IPS-18c (cell line): Measurements from ENCODE around the gene GTF2IRD1.
"Not testable (repeated sequence)": the region's sequence is repeated elsewhere in the genome, so short reads cannot be mapped to it uniquely, and the experiment has no call there.

Experiments
- H3K4me3 ChIP-seq: 2 replicates; pipeline ENCODE4 v1.7.0; 2013; ENCODE audit warnings: low read depth, mild to moderate bottlenecking, low read length, moderate library complexity; ENCODE audit not compliant: insufficient read depth
- H3K9me3 ChIP-seq: one replicate; pipeline ENCODE4 v1.6.1; 2013; ENCODE audit warnings: mild to moderate bottlenecking, low read length, moderate library complexity; ENCODE audit not compliant: control insufficient read depth, insufficient read depth

The GTF2IRD1 gene

DNA sequence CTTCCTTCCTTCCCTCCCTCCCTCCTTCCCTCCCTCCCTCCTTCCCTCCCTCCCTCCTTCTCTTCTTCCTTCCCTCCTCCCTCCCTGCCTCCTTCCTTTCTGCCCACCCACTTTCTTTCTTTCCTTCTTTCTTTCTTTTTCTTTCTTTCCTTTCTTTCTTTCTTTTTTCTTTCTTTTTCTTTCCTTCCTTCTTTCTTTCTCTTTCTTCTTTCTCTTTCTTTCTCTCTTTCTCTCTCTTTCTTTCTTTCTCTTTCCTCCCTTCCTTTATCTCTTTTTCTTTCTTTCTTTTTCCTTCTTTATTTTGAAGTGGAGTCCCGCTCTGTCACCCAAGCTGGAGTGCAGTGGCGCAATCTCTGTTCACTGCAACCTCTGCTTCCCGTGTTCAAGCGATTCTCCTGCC, 33.7 kb upstream of the GTF2IRD1 start:
- Histone ChIP-seq H3K4me3 (no peak overlapping the region), H3K9me3 (no peaks in the 10 kb centered on the region)

DNA sequence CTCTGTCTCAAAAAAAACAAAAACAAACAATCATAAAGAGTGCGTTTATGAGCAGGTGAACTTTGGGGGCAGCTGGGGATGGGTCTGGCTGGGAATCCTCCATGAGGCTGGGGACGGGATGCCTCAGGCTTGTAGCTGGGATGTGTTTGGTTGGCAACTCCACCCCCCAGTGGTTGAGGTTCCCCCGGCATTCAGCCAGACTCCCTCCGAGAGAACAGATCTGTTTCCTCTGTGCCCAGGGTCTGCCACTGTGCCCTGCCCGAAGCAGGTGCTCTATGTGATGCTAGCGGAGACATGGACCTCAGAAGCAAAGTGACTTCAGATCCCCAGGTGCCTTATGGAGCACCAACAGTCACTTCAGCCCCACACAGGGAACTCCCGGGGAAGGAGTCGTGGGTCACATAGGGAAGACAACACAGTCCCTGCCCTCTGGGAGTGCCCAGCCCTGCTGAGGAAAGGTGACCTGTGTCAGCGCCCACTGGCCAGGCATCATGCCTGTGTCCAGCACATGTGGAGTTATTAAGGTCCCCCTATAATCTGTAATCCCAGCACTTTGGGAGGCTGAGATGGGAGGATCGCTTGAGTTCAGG, 29.3 kb upstream of the GTF2IRD1 start:
- Histone ChIP-seq H3K4me3 (no peak overlapping the region), H3K9me3 (no peaks in the 10 kb centered on the region)

DNA sequence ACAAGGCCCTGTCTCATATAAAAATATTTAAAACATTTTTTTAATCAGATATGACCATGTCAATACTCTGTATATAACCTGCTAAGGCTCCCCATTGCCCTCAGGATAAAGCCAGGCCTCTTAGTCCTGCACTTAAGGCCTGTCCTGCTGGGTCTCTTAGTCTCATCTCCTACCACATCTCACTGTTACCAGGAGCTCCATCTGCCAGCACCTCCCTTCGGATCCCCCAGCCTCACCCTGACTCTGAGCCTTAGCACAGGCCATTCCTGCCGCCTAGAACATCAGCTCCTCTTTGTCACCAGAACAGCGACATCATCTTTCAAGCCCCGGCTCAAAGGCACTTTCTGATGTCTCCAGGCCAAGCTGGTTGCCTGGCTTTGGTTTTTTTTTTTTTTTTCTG, 25.7 kb upstream of the GTF2IRD1 start:
- Histone ChIP-seq H3K9me3 (no peaks in the 10 kb centered on the region), H3K4me3 (no peak overlapping the region)

DNA sequence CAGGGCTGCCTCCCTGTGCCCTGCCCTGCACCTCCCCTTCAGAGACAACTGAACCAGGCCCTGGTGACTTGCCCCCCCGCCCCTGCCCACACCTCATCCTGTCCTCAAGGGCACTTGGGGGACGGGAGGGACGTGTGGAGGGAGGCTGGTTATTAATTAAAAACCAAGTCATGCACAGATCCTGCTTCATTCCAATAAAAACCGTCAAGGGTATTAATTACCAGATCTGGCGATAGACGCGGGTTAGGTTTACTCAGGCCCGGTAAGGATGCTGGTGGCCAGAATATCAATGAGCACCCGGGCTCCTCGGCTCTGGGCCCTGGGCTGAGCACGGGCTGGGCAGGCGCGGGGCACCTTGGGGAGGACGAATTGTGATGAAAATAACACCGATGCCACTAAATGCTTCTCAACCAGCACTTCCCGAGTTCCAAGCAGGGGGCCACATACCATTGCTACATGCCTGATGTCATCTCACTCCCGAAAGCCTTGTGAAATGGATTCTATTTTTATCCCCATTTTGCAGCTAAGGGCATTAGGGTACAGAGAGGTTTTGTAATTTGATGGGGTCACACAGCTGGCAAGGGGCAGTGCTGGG, 24.5 kb upstream of the GTF2IRD1 start:
- Histone ChIP-seq H3K9me3 (no peaks in the 10 kb centered on the region), H3K4me3 (peak overlapping the region; percentile 3; the same call in 1 of the 2 replicates)

DNA sequence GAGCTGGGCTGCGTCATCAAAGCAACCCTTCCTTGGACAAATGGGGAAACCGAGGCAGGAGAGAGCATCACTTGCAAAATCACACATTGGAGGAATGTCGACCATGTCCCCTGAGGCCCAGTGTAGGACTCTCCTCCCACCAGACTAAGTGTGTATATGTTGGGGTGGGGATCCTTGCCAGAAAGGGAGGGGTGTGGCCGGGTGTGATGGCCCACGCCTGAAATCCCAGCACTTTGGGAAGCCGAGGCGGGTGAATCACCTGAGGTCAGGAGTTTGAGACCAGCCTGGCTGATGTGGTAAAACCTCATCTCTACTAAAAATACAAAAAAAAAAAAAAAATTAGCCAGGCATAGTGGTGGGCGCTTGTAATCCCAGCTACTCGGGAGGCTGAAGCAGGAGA, 23.3 kb upstream of the GTF2IRD1 start:
- not testable (repeated sequence) for H3K9me3 ChIP-seq

DNA sequence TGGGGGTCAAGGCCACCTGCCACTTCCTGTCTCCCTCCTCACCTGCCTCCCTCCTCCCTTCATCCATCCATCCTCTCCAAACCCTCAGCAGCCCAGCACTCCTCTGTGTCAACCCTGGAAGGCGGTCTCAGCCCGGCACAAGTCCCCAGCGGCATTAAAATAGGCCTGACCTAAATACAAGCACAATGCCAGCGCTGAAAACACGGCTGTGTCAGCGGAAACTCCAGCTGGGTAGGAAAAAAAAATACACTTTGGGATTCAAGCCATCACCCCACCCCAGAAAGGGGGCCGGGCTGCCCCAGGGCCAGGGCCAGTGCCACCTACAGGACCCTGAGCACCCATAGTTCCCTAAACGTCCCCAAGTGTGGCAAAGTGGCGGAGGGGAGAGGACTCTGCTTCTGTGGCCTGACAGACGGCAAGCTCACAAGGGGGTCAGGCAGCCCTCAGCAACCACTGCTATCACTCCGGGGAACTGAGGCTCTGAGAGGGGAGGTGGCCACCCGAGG, 22.7 kb upstream of the GTF2IRD1 start:
- Histone ChIP-seq H3K4me3 (no peak overlapping the region), H3K9me3 (no peaks in the 10 kb centered on the region)

More for the DNA sequence above, 23.3 kb upstream of the GTF2IRD1 start:
- H3K4me3 ChIP-seq, result not testable (repeated sequence)

DNA sequence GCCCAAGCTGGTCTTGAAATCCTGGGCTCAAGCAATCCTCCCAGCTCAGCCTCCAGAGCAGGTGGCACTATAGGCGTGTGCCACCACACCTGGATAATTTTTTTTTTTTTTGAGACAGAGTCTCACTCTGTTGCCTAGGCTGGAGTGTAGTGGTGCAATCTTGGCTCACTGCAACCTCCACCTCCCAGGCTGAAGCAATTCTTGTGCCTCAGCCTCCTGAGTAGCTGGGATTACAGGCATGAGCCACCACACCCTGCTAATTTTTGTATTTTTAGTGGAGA, 16.5 kb upstream of the GTF2IRD1 start:
- H3K4me3 ChIP-seq, H3K9me3 ChIP-seq: not testable (repeated sequence)

DNA sequence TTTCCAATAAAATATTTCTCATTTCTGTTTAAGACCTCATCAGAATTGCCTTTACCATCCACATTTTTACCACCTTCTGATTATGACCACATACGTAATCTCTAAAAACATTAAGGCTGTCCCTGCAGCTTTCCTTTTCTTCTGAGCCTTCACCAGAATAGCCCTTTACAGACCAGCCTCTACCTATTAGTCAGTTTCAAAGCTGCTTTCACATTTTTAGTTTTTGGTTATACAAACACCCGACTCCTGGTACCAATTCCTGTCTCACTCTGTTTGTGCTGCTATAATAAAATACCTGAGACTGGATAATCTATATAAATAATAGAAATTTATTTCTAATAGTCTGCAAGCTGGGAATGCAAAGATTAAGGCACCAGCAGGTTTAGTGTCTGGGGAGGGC, 15.4 kb upstream of the GTF2IRD1 start:
- H3K4me3 ChIP-seq, result no peak overlapping the region
- H3K9me3 ChIP-seq, result peaks cover 2% of the 10 kb centered on the region

DNA sequence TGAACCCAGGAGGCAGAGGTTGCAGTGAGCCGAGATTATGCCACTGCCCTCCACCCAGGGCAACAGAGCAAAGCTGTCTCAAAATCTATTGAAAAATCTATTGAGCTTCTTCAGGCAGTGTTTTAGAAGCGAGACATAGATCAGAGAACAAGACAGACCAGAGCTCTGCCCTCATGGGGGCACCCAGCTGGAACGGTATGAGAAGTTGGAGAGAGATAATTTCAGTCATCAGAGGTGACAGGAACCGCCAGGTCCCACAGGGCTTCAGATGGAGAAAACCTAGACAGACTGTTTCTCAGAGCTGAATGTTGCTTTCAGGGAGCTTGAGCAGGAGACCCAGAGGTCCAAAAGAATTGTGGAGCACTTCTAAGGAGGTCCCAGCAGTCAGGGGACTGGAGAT, 14.2 kb upstream of the GTF2IRD1 start:
- H3K4me3 ChIP-seq, result no peak overlapping the region
- peaks cover 2% of the 10 kb centered on the region for H3K9me3 ChIP-seq

DNA sequence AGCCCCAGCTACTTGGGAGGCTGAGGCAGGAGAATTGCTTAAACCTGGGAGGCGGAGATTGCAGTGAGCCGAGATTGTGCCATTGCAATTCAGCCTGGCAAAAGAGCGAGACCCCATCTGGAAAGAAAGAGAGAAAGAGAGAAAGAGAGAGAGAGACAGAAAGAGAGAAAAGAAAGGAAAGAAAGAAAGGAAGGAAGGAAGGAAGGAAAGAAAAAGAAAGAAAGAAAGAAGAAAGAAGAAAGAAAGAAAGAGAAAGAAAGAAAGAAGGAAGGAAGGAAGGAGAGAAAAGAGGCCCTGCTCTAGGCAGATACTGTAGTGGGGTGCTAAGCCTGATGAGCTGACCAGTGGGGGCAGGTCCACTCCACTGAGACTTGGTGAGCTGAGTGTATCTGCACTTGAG, 13.6 kb upstream of the GTF2IRD1 start:
- not testable (repeated sequence) for H3K4me3 ChIP-seq, H3K9me3 ChIP-seq

DNA sequence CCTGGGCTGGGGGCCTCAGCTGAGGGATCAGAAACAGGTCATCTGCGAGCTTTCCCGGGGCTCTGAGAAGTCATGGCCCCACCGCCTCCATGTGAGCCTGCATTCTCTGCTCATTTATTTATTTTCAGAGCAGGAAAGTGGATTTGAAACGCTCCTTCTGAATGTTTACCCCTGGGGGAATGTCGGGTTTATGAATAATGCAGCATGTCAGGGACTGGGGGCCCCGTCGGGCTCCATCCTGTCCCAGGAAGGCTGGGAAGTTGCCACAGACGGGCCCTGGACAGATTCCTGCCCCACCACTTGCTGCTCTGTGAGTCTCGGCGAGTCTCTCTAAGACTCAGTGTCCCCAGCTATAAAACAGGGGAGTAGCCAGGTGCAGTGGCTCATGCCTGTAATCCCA, 11.9 kb upstream of the GTF2IRD1 start:
- Histone ChIP-seq H3K9me3 (peaks cover 2% of the 10 kb centered on the region), H3K4me3 (no peak overlapping the region)

DNA sequence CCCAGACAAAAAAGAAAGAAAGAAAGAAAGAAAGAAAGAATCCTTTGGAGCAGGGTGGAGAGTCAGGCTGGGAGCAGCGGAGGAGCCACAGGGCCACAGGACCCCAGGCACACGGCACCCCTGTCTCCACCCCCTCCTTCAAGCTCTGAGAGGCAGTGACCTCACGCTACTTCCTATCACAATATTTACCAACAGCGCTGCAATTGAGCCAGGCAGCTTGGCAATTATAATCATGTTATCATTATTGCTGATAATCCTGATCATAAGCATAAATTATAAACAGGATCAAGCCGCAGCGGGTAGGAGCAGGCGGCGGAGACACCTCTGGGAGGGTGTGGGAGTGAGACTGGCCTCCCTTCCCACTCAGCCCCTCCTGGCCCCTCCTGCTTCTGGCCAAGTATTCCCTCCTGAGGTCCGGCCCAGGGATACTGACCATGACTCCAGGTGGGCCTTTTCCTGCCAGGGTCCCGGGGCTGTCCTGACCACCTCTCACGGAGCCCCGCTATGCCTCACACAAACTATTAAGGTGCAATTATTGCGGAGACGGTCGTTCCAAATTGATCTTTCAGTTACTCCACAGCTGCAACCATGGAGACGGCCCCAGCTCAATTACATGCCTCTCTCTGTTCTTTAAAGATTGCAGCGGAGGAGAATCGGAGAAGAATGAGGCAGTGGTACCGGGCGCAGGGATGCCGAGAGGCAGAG, 10.0 kb upstream of the GTF2IRD1 start:
- H3K9me3 ChIP-seq, result no peaks in the 10 kb centered on the region
- H3K4me3 ChIP-seq, result no peak overlapping the region

DNA sequence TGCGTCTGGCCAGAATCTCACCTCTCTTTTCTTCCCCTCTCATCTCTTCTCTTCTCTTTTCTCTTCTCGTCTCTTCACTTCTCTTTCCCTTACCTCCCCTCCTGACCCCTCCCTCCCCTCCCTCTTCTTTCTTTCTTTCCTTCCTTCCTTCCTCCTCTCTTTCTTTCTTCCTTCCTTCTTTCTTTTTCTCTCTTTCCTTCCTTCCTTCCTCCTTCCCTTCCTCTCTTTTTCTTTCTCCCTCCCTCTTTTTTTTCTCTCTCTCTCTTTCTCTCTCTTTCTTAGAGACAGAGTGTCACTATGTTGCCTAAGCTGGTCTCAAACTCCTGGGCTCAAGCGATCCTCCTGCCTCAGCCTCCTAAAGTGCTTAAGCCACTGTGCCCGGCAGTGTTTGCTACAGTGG, 4.6 kb upstream of the GTF2IRD1 start:
- Histone ChIP-seq H3K9me3 (no peaks in the 10 kb centered on the region), H3K4me3 (no peak overlapping the region)

DNA sequence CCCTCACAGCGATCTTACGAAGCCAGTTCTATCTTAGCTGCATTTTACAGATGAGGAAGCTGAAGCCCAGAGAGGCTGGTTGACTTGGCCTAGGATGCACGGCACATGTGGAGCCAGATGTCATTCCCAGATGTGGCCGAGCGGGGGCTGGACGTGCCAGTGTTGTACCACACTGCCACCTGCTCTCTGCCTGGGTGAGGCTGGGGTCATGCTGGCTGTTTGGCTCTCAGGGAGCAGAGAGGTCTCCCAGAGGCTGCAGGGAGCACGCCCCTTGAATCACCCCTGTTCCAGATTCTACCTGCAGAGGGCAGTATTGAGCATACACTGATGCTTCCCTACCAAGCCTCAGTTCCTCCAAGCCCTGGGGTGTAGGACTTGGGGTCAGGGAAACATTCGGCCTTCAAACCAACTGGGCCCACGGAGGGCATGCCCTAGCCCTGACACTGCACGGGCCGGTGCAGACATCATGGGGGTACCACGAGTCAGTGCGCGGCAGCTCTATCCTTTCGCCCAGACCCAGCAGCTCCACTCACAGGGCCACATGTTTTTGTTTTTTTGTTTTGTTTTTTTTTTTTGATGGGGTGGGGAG, 3.8 kb upstream of the GTF2IRD1 start:
- Histone ChIP-seq H3K9me3 (no peaks in the 10 kb centered on the region), H3K4me3 (no peak overlapping the region)

DNA sequence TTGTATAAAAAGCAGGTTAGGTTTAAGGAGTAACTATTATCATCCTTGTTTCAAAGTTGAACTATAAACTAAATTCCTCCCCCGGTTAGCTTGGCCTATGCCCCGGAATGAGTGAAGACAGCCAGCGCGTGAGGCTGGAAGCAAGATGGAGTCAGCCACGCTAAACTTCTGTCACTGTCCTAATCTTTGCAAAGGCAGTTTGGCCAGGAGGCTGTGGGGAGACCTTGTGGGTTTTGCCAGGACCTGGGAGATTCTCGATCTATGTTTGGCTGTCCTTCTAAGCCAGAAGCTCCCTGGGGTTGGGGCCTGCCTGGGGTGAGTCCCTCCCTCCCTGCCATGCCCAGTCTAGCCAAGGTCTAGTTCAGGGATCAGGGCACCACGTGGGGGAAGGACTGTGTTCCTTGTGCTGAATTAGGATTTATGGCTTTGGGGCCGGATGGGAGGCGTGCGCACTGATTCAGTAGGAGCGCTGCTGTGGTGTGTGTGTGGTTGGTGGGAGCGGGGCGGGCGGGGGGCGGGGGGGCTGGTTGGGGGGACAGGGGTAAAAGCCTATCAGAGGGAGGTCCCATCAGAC, 871 bp upstream of the GTF2IRD1 start:
- Histone ChIP-seq H3K4me3 (no peak overlapping the region; the same call in none of the 2 replicates), H3K9me3 (no peaks in the 10 kb centered on the region)

DNA sequence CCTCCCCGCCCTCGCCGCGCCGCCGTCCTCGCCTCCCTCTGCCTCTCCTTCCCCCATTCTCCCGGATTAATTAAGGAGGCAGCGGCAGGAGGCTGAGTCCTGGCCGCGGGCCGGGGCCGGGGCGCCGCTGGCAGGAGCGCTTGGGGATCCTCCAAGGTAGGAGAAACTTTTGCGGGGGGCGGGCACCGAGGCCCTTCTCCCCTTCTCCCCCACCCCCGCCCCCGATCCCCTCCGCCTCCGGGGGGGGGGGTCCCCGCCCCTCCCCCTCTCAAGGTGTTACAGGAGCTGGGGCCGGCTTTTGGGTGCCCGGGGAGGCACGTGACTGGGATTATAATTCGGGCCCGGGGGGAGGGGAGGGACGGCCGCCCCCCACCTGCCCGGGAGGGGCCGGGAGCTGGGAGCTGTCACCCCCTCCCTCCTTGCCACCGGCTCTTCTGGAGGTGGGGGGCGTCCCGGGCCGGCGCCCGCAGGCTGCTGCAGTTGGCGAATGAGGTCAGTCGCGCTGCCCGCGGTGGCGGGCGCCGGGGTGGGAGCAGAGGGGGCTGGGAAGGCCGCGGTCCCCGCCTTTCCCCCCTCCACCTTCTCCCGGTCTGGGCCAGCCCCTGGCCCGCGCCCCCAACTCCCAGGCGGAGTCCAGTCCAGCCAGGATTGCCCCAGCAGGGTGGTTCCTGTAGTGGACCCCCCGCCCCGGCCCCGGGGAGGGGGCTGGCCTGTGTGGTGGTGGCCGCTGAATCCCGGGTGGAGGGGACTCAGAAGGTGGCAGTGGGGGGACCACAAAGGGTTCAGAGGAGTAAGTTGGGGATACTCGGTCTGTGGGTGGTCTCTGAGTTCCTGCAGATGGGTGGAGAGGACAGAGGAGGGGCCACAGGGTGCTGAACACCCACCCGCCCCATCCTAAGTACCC, 567 bp downstream of the GTF2IRD1 start:
- no peaks in the 10 kb centered on the region for H3K9me3 ChIP-seq
- H3K4me3 ChIP-seq, result peak overlapping the region; percentile 67

DNA sequence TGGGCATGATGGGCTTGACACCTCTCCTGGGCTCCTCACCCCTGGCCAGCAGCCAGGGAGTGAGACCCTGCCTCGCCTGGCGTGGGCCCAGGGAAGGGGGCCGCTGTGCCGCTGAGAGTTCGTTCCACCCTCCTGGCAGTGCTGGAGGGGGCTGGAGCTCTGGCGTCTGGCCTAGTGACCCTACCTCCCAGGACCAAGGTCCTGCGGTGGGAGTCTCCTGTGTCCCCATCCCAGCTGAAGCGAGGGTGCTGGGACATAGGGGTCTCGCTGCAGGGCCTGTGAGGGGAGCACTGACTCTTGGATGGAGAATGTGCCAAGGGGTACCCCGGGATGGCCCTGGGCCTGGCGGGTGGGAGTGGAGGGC, 1.2 kb downstream of the GTF2IRD1 start:
- Histone ChIP-seq H3K9me3 (no peaks in the 10 kb centered on the region), H3K4me3 (peak overlapping the region; percentile 67)
